Small intestine (tissue), 7 donors: ENCODE results near the gene CFAP299. TPM values are rescaled to one million over a fixed set of nuclear protein-coding genes. Genes with fewer than 3 reads are reported as not detected.
A peak's percentile ranks its signal among the peaks of the same experiment; 100 is the strongest.
"Not testable (repeated sequence)": the region's sequence is repeated elsewhere in the genome, so short reads cannot be mapped to it uniquely, and the experiment has no call there.

Experiments
- DNase-seq, 2 donors: peaks; one replicate each; pipeline versions ENCODE4 v3.0.0 to v3.0.0-alpha.2; 2013
- FAIRE-seq: peaks from 2 replicates; lab custom pipeline; 2012; peaks lifted over from hg19 to GRCh38; lab: Jason Lieb, UNC
- H3K27ac ChIP-seq, 3 donors: one replicate each; pipeline ENCODE4 v1.5.1; 2013; ENCODE audit warnings: low read length in 2 of 3, mild to moderate bottlenecking in 2 of 3, control low read depth in 1 of 3, inconsistent platforms in 1 of 3, low read depth in 1 of 3, moderate library complexity in 1 of 3
- H3K27me3 ChIP-seq, 3 donors: one replicate each; pipeline ENCODE4 v1.6.1; 2013; ENCODE audit warnings: low read length in 3 of 3, inconsistent platforms in 1 of 3; ENCODE audit not compliant: control insufficient read depth in 3 of 3, insufficient read depth in 3 of 3
- H3K36me3 ChIP-seq, 3 donors: one replicate each; pipeline ENCODE4 v1.6.1; 2013; ENCODE audit warnings: low read length in 3 of 3, inconsistent platforms in 1 of 3, low read depth in 1 of 3, mild to moderate bottlenecking in 1 of 3, moderate library complexity in 1 of 3; ENCODE audit not compliant: control insufficient read depth in 3 of 3, insufficient read depth in 2 of 3
- H3K4me1 ChIP-seq, 3 donors: one replicate each; pipeline ENCODE4 v1.6.1; 2013; ENCODE audit warnings: low read length in 2 of 3, inconsistent platforms in 1 of 3, low read depth in 1 of 3, mild to moderate bottlenecking in 1 of 3, moderate library complexity in 1 of 3; ENCODE audit not compliant: control insufficient read depth in 3 of 3, insufficient read depth in 2 of 3
- H3K4me3 ChIP-seq, 3 donors: one replicate each; pipeline ENCODE4 v1.5.1; 2013; ENCODE audit warnings: low read length in 3 of 3, control low read depth in 1 of 3, inconsistent platforms in 1 of 3, low read depth in 1 of 3, mild to moderate bottlenecking in 1 of 3, moderate library complexity in 1 of 3
- H3K9me3 ChIP-seq, 2 donors: one replicate each; pipeline ENCODE4 v1.6.1; 2013; ENCODE audit warnings: low read depth in 1 of 2, low read length in 1 of 2; ENCODE audit not compliant: control insufficient read depth in 2 of 2, insufficient read depth in 1 of 2
- WGBS, 3 donors: extraction: QIAGEN DNeasy Blood & Tissue Kit; methylation state at CpG; one replicate each; pipeline ENCODE4 v1.1.7; 2013; 5-methylcytosine and 5-hydroxymethylcytosine counted together
- polyA plus RNA-seq, 4 donors: library from polyadenylated mRNA; stranded (reverse) in 3 of 4; unstranded in 1 of 4; fragments of 200-250 nt in 3 of 4; fragments of 120-200 nt in 1 of 4; gene quantifications; one replicate each; pipeline versions ENCODE4 v1.2.1 to v1.2.3, GENCODE V29; 2013
- donor health status: healthy with polysubstance abuse.
- donor health status: control.
- donor health status: control.
- donor health status: Bipolar disorder and iron deficiency.
- donor health status: healthy.

The CFAP299 gene
- polyA plus RNA-seq, 4 donors = not detected

- no peak overlapping the region for H3K4me3 ChIP-seq
- no peaks in the 10 kb centered on the region for H3K4me1 ChIP-seq
- H3K36me3 ChIP-seq = no peaks in the 10 kb centered on the region
- WGBS, 3 donors = 36 to 60% (median 51%) methylated on average over 1 of the region's 1 CpG
- H3K27me3 ChIP-seq = no peaks in the 10 kb centered on the region
- no peaks in the 10 kb centered on the region for H3K9me3 ChIP-seq
- no peak for FAIRE-seq
- no peak for DNase-seq
- no peak overlapping the region for H3K27ac ChIP-seq
Measured at GRCh38 chr4:80781431-80781830, 445.9 kb downstream of the CFAP299 start.

- FAIRE-seq (no peak), DNase-seq (no peak)
- 54 to 78% (median 67%) methylated on average over 1 of the region's 1 CpG for WGBS, 3 donors
Measured at GRCh38 chr4:80787306-80787705, 451.8 kb downstream of the CFAP299 start.

GRCh38 chr4:80788798-80789197 is 453.3 kb downstream of the CFAP299 start:
- no peaks in the 10 kb centered on the region for H3K27me3 ChIP-seq
- H3K9me3 ChIP-seq = no peaks in the 10 kb centered on the region
- WGBS, 3 donors = 66 to 79% (median 79%) methylated on average over 1 of the region's 1 CpG
- no peak for FAIRE-seq
- H3K4me1 ChIP-seq = no peaks in the 10 kb centered on the region
- no peaks in the 10 kb centered on the region for H3K36me3 ChIP-seq
- H3K4me3 ChIP-seq = no peak overlapping the region
- no peak overlapping the region for H3K27ac ChIP-seq
- peak in 1 of 2 donors; percentile 20 for DNase-seq

More at GRCh38 chr4:80787306-80787705, 451.8 kb downstream of the CFAP299 start:
- no peak overlapping the region for H3K4me3 ChIP-seq
- no peaks in the 10 kb centered on the region for H3K4me1 ChIP-seq
- H3K9me3 ChIP-seq = no peaks in the 10 kb centered on the region
- no peaks in the 10 kb centered on the region for H3K36me3 ChIP-seq
- no peak overlapping the region for H3K27ac ChIP-seq
- H3K27me3 ChIP-seq = no peaks in the 10 kb centered on the region

GRCh38 chr4:80790152-80790551 is 454.6 kb downstream of the CFAP299 start:
- 78 to 89% (median 87%) methylated on average over 3 of the region's 3 CpGs for WGBS, 3 donors
- Histone ChIP-seq H3K4me1 (no peaks in the 10 kb centered on the region), H3K9me3 (peaks cover 0 to 2% of the 10 kb centered on the region in 2 donors), H3K4me3 (no peak overlapping the region), H3K36me3 (no peaks in the 10 kb centered on the region), H3K27ac (no peak overlapping the region), H3K27me3 (no peaks in the 10 kb centered on the region)
- no peak for DNase-seq
- no peak for FAIRE-seq

DNA sequence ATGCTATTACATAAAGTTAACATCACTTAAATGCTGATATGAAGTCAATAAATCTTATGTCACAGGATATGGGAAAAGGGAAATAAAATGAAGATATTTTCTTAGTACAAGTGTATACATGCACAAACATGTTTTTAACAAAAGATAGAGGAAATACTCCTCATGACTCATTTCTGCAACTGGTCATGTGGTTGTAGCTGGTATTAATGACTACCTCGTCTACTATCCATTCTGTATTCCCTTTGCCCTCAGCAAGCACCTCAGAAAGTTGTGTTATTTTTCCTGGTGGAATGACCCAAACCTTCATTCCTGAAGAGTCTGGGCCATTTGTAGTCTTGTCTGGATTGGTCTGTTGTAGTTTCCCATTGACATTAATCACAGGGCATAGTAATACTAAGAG is 458.1 kb downstream of the CFAP299 start:
- not testable (repeated sequence) for H3K36me3 ChIP-seq, H3K4me3 ChIP-seq, H3K27ac ChIP-seq, H3K27me3 ChIP-seq, DNase-seq, FAIRE-seq, H3K4me1 ChIP-seq
- WGBS, 3 donors = 58 to 83% (median 73%) methylated on average over 1 of the region's 1 CpG
- H3K9me3 ChIP-seq = peaks cover 0 to 23% of the 10 kb centered on the region in 2 donors

GRCh38 chr4:80798082-80798481 is 462.6 kb downstream of the CFAP299 start:
- DNase-seq = no peak
- H3K4me1 ChIP-seq = no peaks in the 10 kb centered on the region
- FAIRE-seq = no peak
- no peak overlapping the region for H3K4me3 ChIP-seq
- H3K36me3 ChIP-seq = no peaks in the 10 kb centered on the region
- no peak overlapping the region for H3K27ac ChIP-seq
- no peaks in the 10 kb centered on the region for H3K27me3 ChIP-seq
- peaks cover 0 to 23% of the 10 kb centered on the region in 2 donors for H3K9me3 ChIP-seq
- 60 to 83% (median 71%) methylated on average over 1 of the region's 1 CpG for WGBS, 3 donors

DNA sequence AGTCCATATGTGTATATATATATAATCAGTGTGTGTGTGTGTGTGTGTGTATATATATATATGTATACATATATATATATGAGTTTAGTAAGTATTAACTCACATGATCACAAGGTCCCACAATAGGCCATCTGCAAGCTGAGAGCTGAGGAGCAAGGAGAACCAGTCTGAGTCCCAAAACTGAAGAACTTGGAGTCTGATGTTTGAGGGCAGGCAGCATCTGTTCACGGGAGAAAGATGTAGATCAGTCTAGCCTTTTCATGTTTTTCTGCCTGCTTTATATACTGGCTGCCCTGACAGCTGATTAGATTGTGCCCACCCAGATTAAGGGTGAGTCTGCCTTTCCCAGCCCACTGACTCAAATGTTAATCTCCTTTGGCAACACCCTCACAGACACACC is 465.2 kb downstream of the CFAP299 start:
- H3K9me3 ChIP-seq = peaks cover 0 to 20% of the 10 kb centered on the region in 2 donors
- H3K27ac ChIP-seq, H3K36me3 ChIP-seq, H3K4me3 ChIP-seq, DNase-seq, H3K27me3 ChIP-seq, FAIRE-seq, H3K4me1 ChIP-seq: not testable (repeated sequence)
- WGBS, 3 donors = 89 to 100% (median 93%) methylated on average over 1 of the region's 1 CpG

- Histone ChIP-seq H3K4me1 (no peaks in the 10 kb centered on the region), H3K4me3 (no peak overlapping the region), H3K27me3 (no peaks in the 10 kb centered on the region), H3K36me3 (no peaks in the 10 kb centered on the region), H3K27ac (no peak overlapping the region), H3K9me3 (peaks cover 0 to under 1% of the 10 kb centered on the region in 2 donors)
- FAIRE-seq = no peak
- DNase-seq = no peak
- 48 to 71% (median 67%) methylated on average over 1 of the region's 1 CpG for WGBS, 3 donors
Measured at GRCh38 chr4:80803337-80803736, 467.8 kb downstream of the CFAP299 start.

DNA sequence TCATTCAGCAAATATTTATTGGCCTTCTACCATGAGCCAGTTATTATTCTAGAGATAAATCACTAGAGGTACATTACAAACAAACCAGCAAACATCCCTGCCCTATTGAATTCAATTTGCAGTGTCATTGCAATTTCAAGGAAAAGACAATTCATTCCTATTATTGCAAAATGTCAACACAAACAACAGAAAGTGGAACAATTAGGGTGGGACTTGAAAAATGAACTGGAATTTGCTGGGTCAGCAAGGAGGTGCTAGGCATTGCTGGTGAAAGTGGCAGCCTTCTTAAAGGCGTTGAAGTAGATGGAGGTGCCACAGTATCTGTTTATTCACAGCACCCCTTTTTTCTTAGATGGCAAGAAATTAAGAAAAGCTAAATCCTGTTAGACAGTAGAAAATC is 470.9 kb downstream of the CFAP299 start:
- Histone ChIP-seq H3K36me3 (no peaks in the 10 kb centered on the region), H3K9me3 (no peaks in the 10 kb centered on the region), H3K4me3 (no peak overlapping the region), H3K27me3 (no peaks in the 10 kb centered on the region), H3K4me1 (no peaks in the 10 kb centered on the region), H3K27ac (no peak overlapping the region)
- 69 to 83% (median 75%) methylated on average over 1 of the region's 1 CpG for WGBS, 3 donors
- FAIRE-seq (no peak), DNase-seq (no peak)
